OCI-LY7 (cell line): ENCODE data around the gene SLC25A13. TPM values are rescaled to one million over a fixed set of nuclear protein-coding genes. Genes with fewer than 3 reads are reported as not detected.

ENCODE experiments used
- BruUV-seq: library from RNA; stranded (reverse); fragments of 400-500 nt; replicated peaks from 2 replicates; lab custom pipeline; 2021; lab: Mats Ljungman, UMichigan
- CTCF ChIA-PET: fragments of 300-600 bp; sonication (Branson Sonifier 250); formaldehyde crosslinking; loops from one replicate; lab custom pipeline; 2022; ENCODE audit warnings: antibody characterized with exemption; ENCODE audit not compliant: unreplicated experiment; lab: Charles Lee
- POLR2A ChIA-PET: fragments of 300-600 bp; sonication (Branson Sonifier 250); formaldehyde crosslinking; loops from one replicate; lab custom pipeline; 2022; ENCODE audit warnings: antibody characterized with exemption; lab: Charles Lee
- DNase-seq: peaks from one replicate; pipeline ENCODE4 v3.0.0-alpha.2; 2015; ENCODE audit warnings: low spot score
- H2AFZ ChIP-seq: fragments of 200-600 bp; sonication (generic), shearing (Covaris generic); 2 replicates; pipeline ENCODE4 v1.6.1; 2014; ENCODE audit warnings: mild to moderate bottlenecking, antibody characterized with exemption, low read length, moderate library complexity
- H3K27ac ChIP-seq: fragments of 200-600 bp; sonication (generic); 2 replicates; pipeline ENCODE4 v1.5.1; 2014; ENCODE audit warnings: mixed run types, low read depth, mild to moderate bottlenecking, moderate library complexity, low read length, inconsistent platforms; ENCODE audit not compliant: poor library complexity, severe bottlenecking
- H3K36me3 ChIP-seq: fragments of 200-600 bp; sonication (generic); 2 replicates; pipeline ENCODE4 v1.6.1; 2014; ENCODE audit warnings: mild to moderate bottlenecking, antibody characterized with exemption, low read length, moderate library complexity, mixed read lengths; ENCODE audit not compliant: insufficient read depth
- H3K4me1 ChIP-seq: fragments of 200-600 bp; sonication (generic); 2 replicates; pipeline ENCODE4 v1.5.1; 2014; ENCODE audit warnings: mild to moderate bottlenecking, low read length; ENCODE audit not compliant: insufficient read depth, poor library complexity, severe bottlenecking
- H3K4me2 ChIP-seq: fragments of 200-600 bp; sonication (generic); 2 replicates; pipeline ENCODE4 v1.6.1; 2014; ENCODE audit warnings: mild to moderate bottlenecking, low read length
- H3K4me3 ChIP-seq: fragments of 200-600 bp; sonication (generic); 2 replicates; pipeline ENCODE4 v1.5.1; 2014; ENCODE audit warnings: mild to moderate bottlenecking, low read depth, low read length; ENCODE audit not compliant: poor library complexity, severe bottlenecking
- H3K79me2 ChIP-seq: fragments of 200-600 bp; sonication (generic); 2 replicates; pipeline ENCODE4 v1.6.1; 2016; ENCODE audit warnings: low read depth, mild to moderate bottlenecking, low read length, moderate library complexity, mixed read lengths; ENCODE audit not compliant: insufficient read depth
- H3K9me2 ChIP-seq: fragments of 200-600 bp; sonication (generic); 2 replicates; pipeline ENCODE4 v1.6.1; 2016; ENCODE audit warnings: mild to moderate bottlenecking, low read length, mixed read lengths; ENCODE audit not compliant: insufficient read depth
- H3K9me3 ChIP-seq: fragments of 200-600 bp; sonication (generic); 2 replicates; pipeline ENCODE4 v1.6.1; 2014; ENCODE audit warnings: mild to moderate bottlenecking, mixed run types, low read length, mixed read lengths
- H4K20me1 ChIP-seq: fragments of 200-600 bp; sonication (generic); 2 replicates; pipeline ENCODE4 v1.6.1; 2014; ENCODE audit warnings: mild to moderate bottlenecking, antibody characterized with exemption, low read length, moderate library complexity, mixed read lengths; ENCODE audit not compliant: insufficient read depth
- EZH2phosphoT487 ChIP-seq: fragments of 200-600 bp; sonication (generic); IDR thresholded peaks from 2 replicates; pipeline ENCODE4 v1.6.1; 2018; ENCODE audit warnings: low read depth, borderline replicate concordance, mild to moderate bottlenecking, mixed run types, antibody characterized with exemption, low read length, moderate library complexity, mixed read lengths
- intact Hi-C: fragments of 100-400 bp; cut with micrococcal nuclease; formaldehyde crosslinking; loops from one replicate; pipeline ENCODE4 v1.10.0; 2022; ENCODE audit not compliant: unreplicated experiment
- total RNA-seq, 2 experiments: library from RNA; depleted of rRNA in 1 of 2; stranded (reverse); fragments of >200 nt in 1 of 2; shearing (Covaris generic) in 1 of 2; gene quantifications; 2 replicates each; pipeline ENCODE4 v1.2.3, GENCODE V29; 2014 to 2022
- TF ChIP-seq, protein P1 (sequence below): fragments of 200-600 bp; sonication (generic); conservative IDR thresholded peaks from 2 replicates; pipeline ENCODE4 v1.5.1; 2014; ENCODE audit warnings: mild to moderate bottlenecking, antibody characterized with exemption, low read length, moderate library complexity, mixed read lengths

The SLC25A13 gene
- total RNA-seq, 2 experiments from 2014 or later, result 0.63 TPM; not detected in 1

DNA sequence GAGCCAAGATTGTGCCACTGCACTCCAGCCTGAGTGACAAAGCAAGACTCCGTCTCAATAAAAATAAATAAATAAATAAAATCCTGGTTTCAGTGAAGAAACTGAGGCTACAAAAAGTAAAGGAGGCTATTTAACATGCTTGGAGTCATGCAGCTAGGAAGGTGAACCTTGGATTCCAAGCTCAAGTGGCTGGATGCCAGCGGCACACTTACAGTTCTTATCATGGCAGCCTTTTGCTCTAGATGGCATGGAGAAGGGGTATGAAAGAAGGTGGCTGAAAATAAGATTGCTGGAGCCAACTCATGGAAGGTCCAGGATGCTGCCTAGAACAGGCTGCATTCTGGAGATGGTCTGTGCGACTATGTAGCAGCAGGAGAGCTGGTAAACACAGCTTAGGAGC, 170.0 kb downstream of the SLC25A13 start:
- H2AFZ ChIP-seq, result no peak overlapping the region
- no peak overlapping the region for H3K4me2 ChIP-seq
- TF ChIP-seq EZH2phosphoT487, result no peak
- TF ChIP-seq, protein P1, sequence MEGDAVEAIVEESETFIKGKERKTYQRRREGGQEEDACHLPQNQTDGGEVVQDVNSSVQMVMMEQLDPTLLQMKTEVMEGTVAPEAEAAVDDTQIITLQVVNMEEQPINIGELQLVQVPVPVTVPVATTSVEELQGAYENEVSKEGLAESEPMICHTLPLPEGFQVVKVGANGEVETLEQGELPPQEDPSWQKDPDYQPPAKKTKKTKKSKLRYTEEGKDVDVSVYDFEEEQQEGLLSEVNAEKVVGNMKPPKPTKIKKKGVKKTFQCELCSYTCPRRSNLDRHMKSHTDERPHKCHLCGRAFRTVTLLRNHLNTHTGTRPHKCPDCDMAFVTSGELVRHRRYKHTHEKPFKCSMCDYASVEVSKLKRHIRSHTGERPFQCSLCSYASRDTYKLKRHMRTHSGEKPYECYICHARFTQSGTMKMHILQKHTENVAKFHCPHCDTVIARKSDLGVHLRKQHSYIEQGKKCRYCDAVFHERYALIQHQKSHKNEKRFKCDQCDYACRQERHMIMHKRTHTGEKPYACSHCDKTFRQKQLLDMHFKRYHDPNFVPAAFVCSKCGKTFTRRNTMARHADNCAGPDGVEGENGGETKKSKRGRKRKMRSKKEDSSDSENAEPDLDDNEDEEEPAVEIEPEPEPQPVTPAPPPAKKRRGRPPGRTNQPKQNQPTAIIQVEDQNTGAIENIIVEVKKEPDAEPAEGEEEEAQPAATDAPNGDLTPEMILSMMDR, result no peak
- H3K79me2 ChIP-seq, result no peaks in the 10 kb centered on the region
- ChIA-PET POLR2A (interaction anchor here (0.5 to 1.4 kb wide), 2 partner anchors 16 to 153 kb away, joined by 3 to 4 read pairs; no protein-coding TSS in a partner anchor), CTCF (no interaction called here)
- no peaks in the 10 kb centered on the region for H3K4me1 ChIP-seq
- H4K20me1 ChIP-seq, result no peaks in the 10 kb centered on the region
- BruUV-seq, result no TSS peak
- intact Hi-C loops, result no loop called here
- H3K27ac ChIP-seq, result no peak overlapping the region
- H3K9me2 ChIP-seq, result no peaks in the 10 kb centered on the region
- H3K4me3 ChIP-seq, result no peak overlapping the region
- H3K9me3 ChIP-seq, result no peaks in the 10 kb centered on the region
- DNase-seq, result no peak
- no peaks in the 10 kb centered on the region for H3K36me3 ChIP-seq

DNA sequence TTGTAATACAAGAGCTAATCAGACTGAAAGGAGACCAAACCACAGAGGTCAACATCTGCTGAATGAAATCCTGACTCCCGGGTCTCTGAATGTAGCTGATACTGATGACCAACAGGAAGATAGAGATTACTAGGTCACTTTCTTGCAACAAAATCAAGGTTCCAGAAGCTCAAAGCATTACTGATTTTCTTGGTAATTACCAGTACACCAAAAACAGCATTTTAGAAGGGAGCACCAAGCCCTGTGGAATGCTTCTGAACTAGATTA, 177.7 kb downstream of the SLC25A13 start:
- Histone ChIP-seq H3K9me3 (no peaks in the 10 kb centered on the region), H3K27ac (no peak overlapping the region), H3K79me2 (no peaks in the 10 kb centered on the region), H3K4me2 (no peak overlapping the region), H3K36me3 (no peaks in the 10 kb centered on the region), H3K4me1 (no peaks in the 10 kb centered on the region), H2AFZ (no peak overlapping the region), H3K9me2 (no peaks in the 10 kb centered on the region), H3K4me3 (no peak overlapping the region), H4K20me1 (no peaks in the 10 kb centered on the region)
- POLR2A ChIA-PET, result no interaction called here
- no TSS peak for BruUV-seq
- no peak for DNase-seq
- CTCF ChIA-PET, result no interaction called here
- no peak for TF ChIP-seq EZH2phosphoT487
- TF ChIP-seq, protein P1, result no peak
- intact Hi-C loops, result no loop called here

- Histone ChIP-seq H2AFZ (no peak overlapping the region), H3K9me3 (no peaks in the 10 kb centered on the region), H3K27ac (no peak overlapping the region), H4K20me1 (no peaks in the 10 kb centered on the region), H3K4me2 (no peak overlapping the region), H3K4me1 (no peaks in the 10 kb centered on the region), H3K4me3 (no peak overlapping the region), H3K79me2 (no peaks in the 10 kb centered on the region), H3K36me3 (no peaks in the 10 kb centered on the region), H3K9me2 (no peaks in the 10 kb centered on the region)
- DNase-seq, result no peak
- ChIA-PET POLR2A (interaction anchor here (0.8 to 1.6 kb wide), 3 partner anchors 9 to 12 kb away, joined by 3 to 5 read pairs (median 4); no protein-coding TSS in a partner anchor), CTCF (no interaction called here)
- TF ChIP-seq, protein P1, result no peak
- no peak for TF ChIP-seq EZH2phosphoT487
- BruUV-seq, result no TSS peak
- intact Hi-C loops, result no loop called here
Observed at GRCh38 chr7:96143495-96144259, 178.2 kb downstream of the SLC25A13 start.
